DND-41 (cell line): ENCODE results near the gene ERBB4.
A peak's percentile ranks its signal among the peaks of the same experiment; 100 is the strongest.

Experiments
- ATAC-seq: fragments of 200-7000 bp; cut with Tn5 transposase; 3 replicates; pipeline ENCODE4 v1.9.1; 2021; ENCODE audit warnings: low read depth; ENCODE audit not compliant: insufficient read depth
- DNase-seq: peaks from one replicate; pipeline ENCODE4 v3.0.0-alpha.2; 2020
- H2AFZ ChIP-seq: 2 replicates; pipeline ENCODE4 v1.6.0; 2012; ENCODE audit warnings: low read depth, low read length
- H3K27ac ChIP-seq: 2 replicates; pipeline ENCODE4 v1.5.1; 2012; ENCODE audit warnings: low read length, inconsistent platforms
- H3K27me3 ChIP-seq: fragments of 200-600 bp; sonication (generic); 2 replicates; pipeline ENCODE4 v1.6.0; 2012; ENCODE audit warnings: low read length, mild to moderate bottlenecking, inconsistent platforms; ENCODE audit not compliant: insufficient read depth, poor library complexity
- H3K36me3 ChIP-seq: 2 replicates; pipeline ENCODE4 v1.5.1; 2012; ENCODE audit warnings: low read length, inconsistent platforms; ENCODE audit not compliant: insufficient read depth
- H3K4me1 ChIP-seq: 2 replicates; pipeline ENCODE4 v1.5.1; 2012; ENCODE audit warnings: mild to moderate bottlenecking, low read length; ENCODE audit not compliant: insufficient read depth
- H3K4me2 ChIP-seq: 2 replicates; pipeline ENCODE4 v1.6.0; 2012; ENCODE audit warnings: mild to moderate bottlenecking, moderate library complexity, low read length, inconsistent platforms; ENCODE audit not compliant: insufficient read depth
- H3K4me3 ChIP-seq, 2 experiments: fragments of 200-600 bp in 1 of 2; shearing (Covaris generic) in 1 of 2; 2 replicates each; pipeline ENCODE4 v1.5.1; 2012 to 2016; ENCODE audit warnings: inconsistent platforms in 2 of 2, low read length in 2 of 2, mild to moderate bottlenecking in 2 of 2, low read depth in 1 of 2, moderate library complexity in 1 of 2
- H3K79me2 ChIP-seq: 2 replicates; pipeline ENCODE4 v1.6.0; 2012; ENCODE audit warnings: low read length, inconsistent platforms; ENCODE audit not compliant: insufficient read depth
- H3K9ac ChIP-seq: 2 replicates; pipeline ENCODE4 v1.6.0; 2012; ENCODE audit warnings: low read depth, mild to moderate bottlenecking, inconsistent platforms, low read length, moderate library complexity
- H3K9me3 ChIP-seq: 2 replicates; pipeline ENCODE4 v1.5.1; 2012; ENCODE audit warnings: low read length, moderate library complexity, mild to moderate bottlenecking, inconsistent platforms; ENCODE audit not compliant: insufficient read depth, severe bottlenecking
- H4K20me1 ChIP-seq: 2 replicates; pipeline ENCODE4 v1.6.0; 2012; ENCODE audit warnings: low read length; ENCODE audit not compliant: insufficient read depth
- EZH2 ChIP-seq: IDR thresholded peaks from 3 replicates; pipeline ENCODE4 v1.6.1; 2012; ENCODE audit warnings: borderline replicate concordance, low read depth, mild to moderate bottlenecking, moderate library complexity, low read length, inconsistent platforms; ENCODE audit not compliant: severe bottlenecking
- TF ChIP-seq, protein P1 (sequence below): IDR thresholded peaks from 2 replicates; pipeline ENCODE4 v1.5.1; 2012; ENCODE audit warnings: borderline replicate concordance, low read length, moderate library complexity, mild to moderate bottlenecking; ENCODE audit not compliant: poor library complexity, severe bottlenecking; ENCODE audit errors: extremely low read depth

The ERBB4 gene

DNA sequence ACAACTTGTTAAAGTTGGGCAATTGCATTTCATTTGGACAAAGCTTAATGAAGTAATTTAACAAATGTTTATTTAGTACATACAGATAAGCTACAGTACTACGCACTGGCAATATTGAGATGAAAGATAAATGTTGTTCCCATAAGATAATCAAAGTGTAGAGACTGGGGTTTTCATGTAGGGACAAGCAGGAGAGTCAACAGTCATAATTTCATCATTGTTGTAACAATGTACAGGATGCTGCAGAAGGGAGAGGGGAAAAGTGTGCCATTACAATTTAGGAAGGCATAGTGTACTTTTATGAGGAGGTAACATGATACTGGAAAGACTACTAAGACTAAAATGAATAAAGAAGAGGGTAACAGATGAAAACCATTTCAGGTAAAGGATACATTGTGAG, 441.6 kb downstream of the ERBB4 start:
- H3K9me3 ChIP-seq = no peaks in the 10 kb centered on the region

DNA sequence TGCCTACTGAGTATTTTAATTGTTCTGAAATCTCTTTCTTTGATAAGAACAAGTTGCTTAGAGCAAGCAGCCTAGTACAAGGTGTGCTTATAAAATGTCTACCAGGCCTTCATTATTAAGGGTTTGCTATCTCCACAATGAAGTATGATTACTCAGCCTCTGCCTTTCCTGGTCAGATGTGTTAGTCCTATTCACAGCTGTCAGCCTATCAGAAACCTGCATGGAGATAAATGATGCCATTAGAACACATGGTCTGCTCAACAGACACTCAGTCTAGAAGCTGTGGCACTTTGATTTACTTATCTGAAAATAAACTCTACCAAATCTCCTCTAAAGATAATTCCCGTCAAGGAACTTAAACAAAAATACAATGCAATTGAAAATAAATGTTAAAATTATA, 448.7 kb downstream of the ERBB4 start:
- Histone ChIP-seq H3K27ac (no peak overlapping the region), H2AFZ (no peak overlapping the region), H3K27me3 (no peaks in the 10 kb centered on the region), H3K9ac (no peak overlapping the region), H3K36me3 (no peaks in the 10 kb centered on the region), H3K4me2 (no peak overlapping the region), H3K9me3 (no peaks in the 10 kb centered on the region), H3K79me2 (no peaks in the 10 kb centered on the region), H4K20me1 (no peaks in the 10 kb centered on the region), H3K4me1 (peaks cover 4% of the 10 kb centered on the region; the same call in 1 of the 2 replicates), H3K4me3 (no peak overlapping the region)
- DNase-seq = no peak
- TF ChIP-seq, protein P1, sequence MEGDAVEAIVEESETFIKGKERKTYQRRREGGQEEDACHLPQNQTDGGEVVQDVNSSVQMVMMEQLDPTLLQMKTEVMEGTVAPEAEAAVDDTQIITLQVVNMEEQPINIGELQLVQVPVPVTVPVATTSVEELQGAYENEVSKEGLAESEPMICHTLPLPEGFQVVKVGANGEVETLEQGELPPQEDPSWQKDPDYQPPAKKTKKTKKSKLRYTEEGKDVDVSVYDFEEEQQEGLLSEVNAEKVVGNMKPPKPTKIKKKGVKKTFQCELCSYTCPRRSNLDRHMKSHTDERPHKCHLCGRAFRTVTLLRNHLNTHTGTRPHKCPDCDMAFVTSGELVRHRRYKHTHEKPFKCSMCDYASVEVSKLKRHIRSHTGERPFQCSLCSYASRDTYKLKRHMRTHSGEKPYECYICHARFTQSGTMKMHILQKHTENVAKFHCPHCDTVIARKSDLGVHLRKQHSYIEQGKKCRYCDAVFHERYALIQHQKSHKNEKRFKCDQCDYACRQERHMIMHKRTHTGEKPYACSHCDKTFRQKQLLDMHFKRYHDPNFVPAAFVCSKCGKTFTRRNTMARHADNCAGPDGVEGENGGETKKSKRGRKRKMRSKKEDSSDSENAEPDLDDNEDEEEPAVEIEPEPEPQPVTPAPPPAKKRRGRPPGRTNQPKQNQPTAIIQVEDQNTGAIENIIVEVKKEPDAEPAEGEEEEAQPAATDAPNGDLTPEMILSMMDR = no peak
- TF ChIP-seq EZH2 = no peak
- ATAC-seq = no peak

More for the DNA sequence above, 441.6 kb downstream of the ERBB4 start:
- no peak overlapping the region for H3K4me2 ChIP-seq
- no peaks in the 10 kb centered on the region for H3K27me3 ChIP-seq
- no peaks in the 10 kb centered on the region for H4K20me1 ChIP-seq
- H3K36me3 ChIP-seq = no peaks in the 10 kb centered on the region
- no peak overlapping the region for H3K9ac ChIP-seq
- ATAC-seq = no peak
- no peak overlapping the region for H3K4me3 ChIP-seq
- H2AFZ ChIP-seq = no peak overlapping the region
- no peak overlapping the region for H3K27ac ChIP-seq
- H3K4me1 ChIP-seq = no peaks in the 10 kb centered on the region
- TF ChIP-seq, protein P1 = no peak
- TF ChIP-seq EZH2 = no peak
- DNase-seq = no peak
- no peaks in the 10 kb centered on the region for H3K79me2 ChIP-seq

DNA sequence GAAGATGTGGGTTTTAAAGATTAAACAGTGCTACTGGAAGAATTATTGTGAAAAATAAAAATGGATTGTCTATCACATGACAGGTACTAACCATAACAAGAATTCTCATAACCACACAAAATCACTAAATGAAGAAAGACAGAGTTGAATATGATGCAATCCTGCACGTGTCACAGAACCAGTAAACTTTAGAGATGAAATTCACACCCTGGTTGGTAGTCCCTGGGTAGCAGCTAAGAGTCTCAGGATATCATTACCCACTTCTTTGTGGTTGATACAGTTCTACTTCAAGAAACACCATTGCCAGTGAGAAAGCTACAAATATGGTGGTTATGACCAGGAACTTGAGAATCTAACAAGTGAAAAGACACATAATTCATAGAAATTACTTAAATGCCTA, 450.2 kb downstream of the ERBB4 start:
- H4K20me1 ChIP-seq = no peaks in the 10 kb centered on the region
- ATAC-seq = peak; percentile 84

More for the DNA sequence above, 450.2 kb downstream of the ERBB4 start:
- H3K4me2 ChIP-seq = no peak overlapping the region
- no peaks in the 10 kb centered on the region for H3K79me2 ChIP-seq
- no peak overlapping the region for H3K9ac ChIP-seq
- peaks cover 4% of the 10 kb centered on the region; the same call in 1 of the 2 replicates for H3K4me1 ChIP-seq
- H3K27ac ChIP-seq = no peak overlapping the region
- peak; percentile 7 for DNase-seq
- no peaks in the 10 kb centered on the region for H3K27me3 ChIP-seq
- no peak for TF ChIP-seq EZH2
- TF ChIP-seq, protein P1 = no peak
- no peak overlapping the region for H3K4me3 ChIP-seq
- H3K36me3 ChIP-seq = no peaks in the 10 kb centered on the region
- H3K9me3 ChIP-seq = no peaks in the 10 kb centered on the region
- no peak overlapping the region; the same call in 1 of the 2 replicates for H2AFZ ChIP-seq
